Measurements from ENCODE around the gene SUSD1.

- no peak for TF ChIP-seq SIN3A (IDR thresholded peaks at IDR 0.05; ENCODE audit: borderline replicate concordance, insufficient read depth, low read length)
- TF ChIP-seq TAF1 (IDR thresholded peaks at IDR 0.05; ENCODE audit: borderline replicate concordance, insufficient read depth, low read length) = no peak
- TF ChIP-seq POLR2AphosphoS5 (IDR thresholded peaks at IDR 0.05; ENCODE audit: low read depth, low read length) = no peak
- TF ChIP-seq, protein P1, sequence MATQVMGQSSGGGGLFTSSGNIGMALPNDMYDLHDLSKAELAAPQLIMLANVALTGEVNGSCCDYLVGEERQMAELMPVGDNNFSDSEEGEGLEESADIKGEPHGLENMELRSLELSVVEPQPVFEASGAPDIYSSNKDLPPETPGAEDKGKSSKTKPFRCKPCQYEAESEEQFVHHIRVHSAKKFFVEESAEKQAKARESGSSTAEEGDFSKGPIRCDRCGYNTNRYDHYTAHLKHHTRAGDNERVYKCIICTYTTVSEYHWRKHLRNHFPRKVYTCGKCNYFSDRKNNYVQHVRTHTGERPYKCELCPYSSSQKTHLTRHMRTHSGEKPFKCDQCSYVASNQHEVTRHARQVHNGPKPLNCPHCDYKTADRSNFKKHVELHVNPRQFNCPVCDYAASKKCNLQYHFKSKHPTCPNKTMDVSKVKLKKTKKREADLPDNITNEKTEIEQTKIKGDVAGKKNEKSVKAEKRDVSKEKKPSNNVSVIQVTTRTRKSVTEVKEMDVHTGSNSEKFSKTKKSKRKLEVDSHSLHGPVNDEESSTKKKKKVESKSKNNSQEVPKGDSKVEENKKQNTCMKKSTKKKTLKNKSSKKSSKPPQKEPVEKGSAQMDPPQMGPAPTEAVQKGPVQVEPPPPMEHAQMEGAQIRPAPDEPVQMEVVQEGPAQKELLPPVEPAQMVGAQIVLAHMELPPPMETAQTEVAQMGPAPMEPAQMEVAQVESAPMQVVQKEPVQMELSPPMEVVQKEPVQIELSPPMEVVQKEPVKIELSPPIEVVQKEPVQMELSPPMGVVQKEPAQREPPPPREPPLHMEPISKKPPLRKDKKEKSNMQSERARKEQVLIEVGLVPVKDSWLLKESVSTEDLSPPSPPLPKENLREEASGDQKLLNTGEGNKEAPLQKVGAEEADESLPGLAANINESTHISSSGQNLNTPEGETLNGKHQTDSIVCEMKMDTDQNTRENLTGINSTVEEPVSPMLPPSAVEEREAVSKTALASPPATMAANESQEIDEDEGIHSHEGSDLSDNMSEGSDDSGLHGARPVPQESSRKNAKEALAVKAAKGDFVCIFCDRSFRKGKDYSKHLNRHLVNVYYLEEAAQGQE (IDR thresholded peaks at IDR 0.05; ENCODE audit: insufficient read depth in 1 of 2, low read depth in 2 of 2, low read length in 2 of 2) = no peak
Measured at GRCh38 chr9:112072721-112073638, 102.1 kb downstream of the SUSD1 start.

Measured in PFSK-1 (cell line).